ENCODE measurements around the gene VILL.

Gene VILL

GRCh38 chr3:38002291-38002876, 11.8 kb downstream of the VILL start:
- no peak for DNase-seq

- no peak for DNase-seq
Measured at GRCh38 chr3:38002940-38003339, 12.4 kb downstream of the VILL start.

- DNase-seq, result no peak
Measured at GRCh38 chr3:38003371-38003816, 12.8 kb downstream of the VILL start.

GRCh38 chr3:38003817-38004414, 13.3 kb downstream of the VILL start:
- DNase-seq, result no peak

GRCh38 chr3:38004415-38005075, 14.0 kb downstream of the VILL start:
- DNase-seq, result no peak

- no peak for DNase-seq
Measured at GRCh38 chr3:38005076-38006020, 14.8 kb downstream of the VILL start.

- no peak for DNase-seq
Measured at GRCh38 chr3:38006031-38006430, 15.4 kb downstream of the VILL start.

- no peak for DNase-seq
Measured at GRCh38 chr3:38006445-38006995, 15.9 kb downstream of the VILL start.

- no peak for DNase-seq
Measured at GRCh38 chr3:38007754-38008090, 17.1 kb downstream of the VILL start.

- no peak for DNase-seq
Measured at GRCh38 chr3:38008191-38008701, 17.7 kb downstream of the VILL start.

- no peak for DNase-seq
Measured at GRCh38 chr3:38008971-38009580, 18.5 kb downstream of the VILL start.

GRCh38 chr3:38009807-38010591, 19.4 kb downstream of the VILL start:
- DNase-seq, result no peak

GRCh38 chr3:38011111-38011510, 20.5 kb downstream of the VILL start:
- no peak for DNase-seq

- DNase-seq, result no peak
Measured at GRCh38 chr3:38015485-38015884, 24.9 kb downstream of the VILL start.

- DNase-seq, result no peak
Measured at GRCh38 chr3:38015984-38016383, 25.4 kb downstream of the VILL start.

GRCh38 chr3:38016410-38016809, 25.8 kb downstream of the VILL start:
- DNase-seq, result no peak

- no peak for DNase-seq
Measured at GRCh38 chr3:38016847-38017444, 26.4 kb downstream of the VILL start.

GRCh38 chr3:38017445-38018295, 27.1 kb downstream of the VILL start:
- no peak for DNase-seq

- no peak for DNase-seq
Measured at GRCh38 chr3:38018296-38019266, 28.0 kb downstream of the VILL start.

All from DMS79 (cell line).